ENCODE results near the gene RBM28.

DNA sequence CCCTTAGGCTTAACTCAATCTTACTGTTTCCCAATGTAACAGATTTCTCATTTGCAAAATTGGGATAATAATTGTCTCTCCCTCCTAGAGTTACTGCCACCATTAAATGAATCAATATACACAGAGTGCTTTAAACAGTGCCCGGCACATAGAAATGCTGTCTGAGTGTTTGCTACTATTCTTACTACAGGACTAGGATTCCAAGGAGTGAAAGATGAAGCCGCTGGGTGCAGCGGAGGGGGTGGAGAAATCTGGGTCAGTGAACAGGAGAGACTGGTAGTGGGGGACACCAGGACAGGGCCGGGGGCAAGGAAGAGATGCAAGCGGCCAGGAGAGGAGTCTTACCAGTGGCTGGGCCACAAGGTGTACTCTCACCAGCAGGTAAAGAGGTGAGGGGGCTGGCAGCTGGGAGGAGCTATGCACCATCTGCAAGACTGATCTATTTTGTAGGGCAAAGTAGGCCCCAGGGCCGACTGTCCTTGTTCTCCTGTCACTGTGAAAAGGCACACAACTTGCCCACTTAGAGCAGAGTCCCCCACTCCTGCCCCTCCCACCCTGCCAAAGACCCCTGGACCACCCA lies 36.3 kb upstream of the RBM28 start:
- TF ChIP-seq POLR2AphosphoS5 (IDR thresholded peaks at IDR 0.05), result no peak
- TF ChIP-seq CTCF (IDR thresholded peaks at IDR 0.05), result no peak
